ENCODE results near the gene PLD1. TPM values are rescaled to one million over a fixed set of nuclear protein-coding genes. Genes with fewer than 3 reads are reported as not detected.

Gene PLD1
- total RNA-seq, 2 experiments from 2014 or later = 0.22 to 1.0 TPM

DNA sequence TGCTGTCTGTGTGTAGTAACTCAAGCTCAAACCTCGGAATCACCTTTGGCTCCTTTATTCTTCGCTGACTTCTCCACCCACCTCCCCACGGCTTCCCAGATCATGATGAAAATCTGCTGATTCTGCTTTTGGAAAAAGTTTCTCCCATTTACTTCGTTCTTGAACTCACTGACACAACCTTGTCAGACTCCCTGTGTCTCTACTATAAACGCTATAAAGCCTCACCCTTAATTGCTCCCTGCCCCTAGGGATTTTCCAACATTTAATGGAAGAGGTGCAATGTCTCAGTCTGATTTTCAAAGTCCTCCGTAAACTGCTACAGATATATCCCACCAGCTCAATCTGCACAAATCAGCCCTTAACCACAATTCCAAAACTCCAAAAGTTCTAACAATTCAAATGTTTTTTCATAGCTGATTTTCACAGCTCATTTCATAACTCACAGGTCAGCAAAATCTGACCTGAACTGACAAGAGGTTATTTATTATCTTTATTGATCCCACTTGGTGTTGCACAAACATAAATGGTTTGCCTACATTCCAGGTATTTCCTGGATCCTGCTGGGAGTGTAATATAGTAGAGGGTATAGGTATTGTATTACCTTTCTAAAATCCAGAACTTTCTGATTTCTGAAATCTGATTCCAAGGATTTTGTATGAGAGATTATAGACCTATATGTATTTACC lies 129.4 kb downstream of the PLD1 start:
- Histone ChIP-seq H3K27me3 (ENCODE audit: control insufficient read depth in 1 of 2, insufficient read depth in 2 of 2, low read length in 2 of 2) (no peaks in the 10 kb centered on the region), H3K36me3 (ENCODE audit: insufficient read depth, low read length) (no peaks in the 10 kb centered on the region), H3K9me3 (ENCODE audit: control insufficient read depth in 1 of 2, insufficient read depth in 1 of 2, low read length in 2 of 2) (no peaks in the 10 kb centered on the region), H3K27ac (ENCODE audit: low read depth in 1 of 2, low read length in 2 of 2) (no peak overlapping the region), H3K4me3 (ENCODE audit: low read length) (no peak overlapping the region), H3K4me1 (ENCODE audit: insufficient read depth, low read length) (no peaks in the 10 kb centered on the region)
- no peaks in the 10 kb centered on the region for H3K9me3 Mint-ChIP-seq
- no peak overlapping the region for H3K4me3 Mint-ChIP-seq
- TF ChIP-seq, protein P1, sequence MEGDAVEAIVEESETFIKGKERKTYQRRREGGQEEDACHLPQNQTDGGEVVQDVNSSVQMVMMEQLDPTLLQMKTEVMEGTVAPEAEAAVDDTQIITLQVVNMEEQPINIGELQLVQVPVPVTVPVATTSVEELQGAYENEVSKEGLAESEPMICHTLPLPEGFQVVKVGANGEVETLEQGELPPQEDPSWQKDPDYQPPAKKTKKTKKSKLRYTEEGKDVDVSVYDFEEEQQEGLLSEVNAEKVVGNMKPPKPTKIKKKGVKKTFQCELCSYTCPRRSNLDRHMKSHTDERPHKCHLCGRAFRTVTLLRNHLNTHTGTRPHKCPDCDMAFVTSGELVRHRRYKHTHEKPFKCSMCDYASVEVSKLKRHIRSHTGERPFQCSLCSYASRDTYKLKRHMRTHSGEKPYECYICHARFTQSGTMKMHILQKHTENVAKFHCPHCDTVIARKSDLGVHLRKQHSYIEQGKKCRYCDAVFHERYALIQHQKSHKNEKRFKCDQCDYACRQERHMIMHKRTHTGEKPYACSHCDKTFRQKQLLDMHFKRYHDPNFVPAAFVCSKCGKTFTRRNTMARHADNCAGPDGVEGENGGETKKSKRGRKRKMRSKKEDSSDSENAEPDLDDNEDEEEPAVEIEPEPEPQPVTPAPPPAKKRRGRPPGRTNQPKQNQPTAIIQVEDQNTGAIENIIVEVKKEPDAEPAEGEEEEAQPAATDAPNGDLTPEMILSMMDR (IDR thresholded peaks at IDR 0.05) = no peak
- POLR2A ChIA-PET = no interaction called here
- CTCF ChIA-PET = no interaction called here
- no peak for DNase-seq
- no peak overlapping the region for H3K27ac Mint-ChIP-seq
- no peaks in the 10 kb centered on the region for H3K4me1 Mint-ChIP-seq (ENCODE audit: low read depth)
- intact Hi-C loops (cut with DNase I, micrococcal nuclease) = no loop called here
- ATAC-seq (ENCODE audit: poor library complexity) = no peak
- no peaks in the 10 kb centered on the region for H3K36me3 Mint-ChIP-seq (ENCODE audit: low read depth)
- H3K27me3 Mint-ChIP-seq = no peaks in the 10 kb centered on the region

GRCh38 chr3:171678971-171679492 lies 131.3 kb downstream of the PLD1 start:
- no peaks in the 10 kb centered on the region for H3K27me3 Mint-ChIP-seq
- intact Hi-C loops (cut with DNase I, micrococcal nuclease) = no loop called here
- TF ChIP-seq, protein P1 (IDR thresholded peaks at IDR 0.05) = no peak
- Histone ChIP-seq H3K27ac (ENCODE audit: low read depth in 1 of 2, low read length in 2 of 2) (no peak overlapping the region), H3K4me1 (ENCODE audit: insufficient read depth, low read length) (no peaks in the 10 kb centered on the region), H3K9me3 (ENCODE audit: control insufficient read depth in 1 of 2, insufficient read depth in 1 of 2, low read length in 2 of 2) (no peaks in the 10 kb centered on the region), H3K4me3 (ENCODE audit: low read length) (no peak overlapping the region), H3K27me3 (ENCODE audit: control insufficient read depth in 1 of 2, insufficient read depth in 2 of 2, low read length in 2 of 2) (no peaks in the 10 kb centered on the region), H3K36me3 (ENCODE audit: insufficient read depth, low read length) (no peaks in the 10 kb centered on the region)
- DNase-seq (no peak), ATAC-seq (ENCODE audit: poor library complexity) (no peak)
- CTCF ChIA-PET = no interaction called here
- POLR2A ChIA-PET = interaction anchor here (0.9 kb wide), 1 partner anchor 10 kb away, joined by 3 read pairs; no protein-coding TSS in a partner anchor
- no peak overlapping the region for H3K4me3 Mint-ChIP-seq
- H3K9me3 Mint-ChIP-seq = no peaks in the 10 kb centered on the region
- H3K36me3 Mint-ChIP-seq (ENCODE audit: low read depth) = no peaks in the 10 kb centered on the region
- H3K4me1 Mint-ChIP-seq (ENCODE audit: low read depth) = no peaks in the 10 kb centered on the region
- H3K27ac Mint-ChIP-seq = no peak overlapping the region

DNA sequence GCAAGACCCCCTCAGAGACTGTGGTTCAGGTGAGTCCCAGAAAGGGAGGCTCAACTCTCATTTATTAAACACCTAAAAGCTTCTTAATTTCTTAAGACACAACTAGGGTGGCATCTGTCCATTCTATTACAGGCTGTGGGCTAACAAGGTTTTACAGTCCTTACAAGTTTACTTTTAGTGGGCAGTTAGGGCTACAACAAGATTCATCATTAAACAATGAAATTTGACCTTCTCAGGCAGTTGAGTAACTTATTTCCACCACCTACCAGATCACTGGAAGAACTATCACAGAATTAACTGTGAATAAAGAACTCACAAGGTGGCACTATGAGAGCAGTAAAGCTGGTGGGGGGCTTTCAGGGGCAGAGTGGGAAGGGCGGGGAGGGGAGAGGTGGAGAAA lies 132.6 kb downstream of the PLD1 start:
- Histone ChIP-seq H3K9me3 (ENCODE audit: control insufficient read depth in 1 of 2, insufficient read depth in 1 of 2, low read length in 2 of 2) (no peaks in the 10 kb centered on the region), H3K4me3 (ENCODE audit: low read length) (no peak overlapping the region), H3K4me1 (ENCODE audit: insufficient read depth, low read length) (no peaks in the 10 kb centered on the region), H3K27ac (ENCODE audit: low read depth in 1 of 2, low read length in 2 of 2) (no peak overlapping the region), H3K36me3 (ENCODE audit: insufficient read depth, low read length) (no peaks in the 10 kb centered on the region), H3K27me3 (ENCODE audit: control insufficient read depth in 1 of 2, insufficient read depth in 2 of 2, low read length in 2 of 2) (no peaks in the 10 kb centered on the region)
- intact Hi-C loops (cut with DNase I, micrococcal nuclease) = no loop called here
- TF ChIP-seq, protein P1 (IDR thresholded peaks at IDR 0.05) = no peak
- Mint-ChIP-seq H3K4me3 (no peak overlapping the region), H3K27me3 (no peaks in the 10 kb centered on the region), H3K27ac (no peak overlapping the region), H3K9me3 (no peaks in the 10 kb centered on the region), H3K4me1 (ENCODE audit: low read depth) (no peaks in the 10 kb centered on the region), H3K36me3 (ENCODE audit: low read depth) (no peaks in the 10 kb centered on the region)
- DNase-seq (no peak), ATAC-seq (ENCODE audit: poor library complexity) (no peak)
- ChIA-PET CTCF (no interaction called here), POLR2A (no interaction called here)

Data from CD4-positive, alpha-beta T cell (primary cell).